ENCODE results near the gene KCNQ5. TPM values are rescaled to one million over a fixed set of nuclear protein-coding genes. Genes with fewer than 3 reads are reported as not detected.

The KCNQ5 gene
- total RNA-seq, 1 experiment from 2014 or later, result 0.07 TPM

- no peak overlapping the region for H4K8ac ChIP-seq (replicated peaks; ENCODE audit: insufficient read length, low read depth, low read length)
- no peaks in the 10 kb centered on the region for H3K9me3 ChIP-seq (ENCODE audit: control insufficient read depth, low read depth, low read length)
- H3K18ac ChIP-seq (ENCODE audit: insufficient read length, low read depth, low read length), result no peak overlapping the region
- Mint-ChIP-seq H3K9me3 (no peaks in the 10 kb centered on the region), H3K4me1 (peaks cover 0 to 3% of the 10 kb centered on the region in 2 experiments; a peak in 1 of 4 replicates), H3K27ac (no peak overlapping the region), H3K4me3 (no peak overlapping the region), H3K36me3 (ENCODE audit: insufficient read depth in 1 of 3, low read depth in 3 of 3) (no peaks in the 10 kb centered on the region), H3K27me3 (ENCODE audit: low read depth) (0 out of 2 replicates have a peak, but pooled peaks cover 2% of the 10 kb centered on the region)
- H3K23me2 ChIP-seq (ENCODE audit: insufficient read length, low read depth, low read length, poor library complexity, severe bottlenecking), result no peaks in the 10 kb centered on the region
- H2AFZ ChIP-seq (ENCODE audit: low read length), result no peak overlapping the region
- no peaks in the 10 kb centered on the region for H4K20me1 ChIP-seq (ENCODE audit: control insufficient read depth, insufficient read depth, insufficient read length)
- H2BK5ac ChIP-seq (ENCODE audit: insufficient read length, low read length), result no peak overlapping the region
- no peak overlapping the region for H3K4me2 ChIP-seq (ENCODE audit: insufficient read depth, insufficient read length, low read length)
- no peak overlapping the region for H2AK5ac ChIP-seq (ENCODE audit: insufficient read length, low read length)
- no peak for TF ChIP-seq CTCF (conservative IDR thresholded peaks at IDR 0.05)
- DNase-seq, result no peak
- H4K5ac ChIP-seq (ENCODE audit: insufficient read length, low read depth, low read length), result no peak overlapping the region
- no peak overlapping the region for H3K14ac ChIP-seq (ENCODE audit: insufficient read depth, low read length)
- H3K79me2 ChIP-seq (ENCODE audit: insufficient read depth, low read length), result no peaks in the 10 kb centered on the region
- H3K27ac ChIP-seq (ENCODE audit: insufficient read length, low read depth, low read length), result no peak overlapping the region
- no CpG with 5 or more reads among the region's 5 CpGs for WGBS (ENCODE audit: extremely low coverage, insufficient read length, low lambda C conversion rate)
- no peaks in the 10 kb centered on the region for H3K79me1 ChIP-seq (ENCODE audit: insufficient read depth, low read depth, low read length, poor library complexity, severe bottlenecking)
- H3K9ac ChIP-seq (ENCODE audit: extremely low read depth, insufficient read length, low read length), result no peak overlapping the region
- H2BK12ac ChIP-seq (ENCODE audit: insufficient read length, low read depth, low read length), result no peak overlapping the region
- H3K56ac ChIP-seq (ENCODE audit: insufficient read length, low read depth, low read length), result no peak overlapping the region
- no peaks in the 10 kb centered on the region for H3K27me3 ChIP-seq (ENCODE audit: insufficient read depth, low read length)
- H3K4me1 ChIP-seq (ENCODE audit: insufficient read depth, low read length), result no peaks in the 10 kb centered on the region; the same call in 1 of the 2 replicates
- no peak overlapping the region for H2BK20ac ChIP-seq (ENCODE audit: low read depth, low read length, poor library complexity, severe bottlenecking)
- no peak overlapping the region for H4K91ac ChIP-seq (ENCODE audit: insufficient read length, low read depth, low read length)
- H3K23ac ChIP-seq (ENCODE audit: insufficient read length, low read depth, low read length), result no peak overlapping the region
- no peak overlapping the region for H3T11ph ChIP-seq (ENCODE audit: low read length)
- H2BK15ac ChIP-seq (ENCODE audit: low read depth, low read length), result no peak overlapping the region
- H3K4ac ChIP-seq (ENCODE audit: low read depth, low read length), result no peak overlapping the region
- no peak overlapping the region for H2BK120ac ChIP-seq (ENCODE audit: low read depth, low read length, poor library complexity, severe bottlenecking)
Measured at GRCh38 chr6:72639920-72640614, 18.2 kb downstream of the KCNQ5 start.

Measured in H9 (cell line).